ENCODE data around the gene PWWP2B. TPM values are rescaled to one million over a fixed set of nuclear protein-coding genes. Genes with fewer than 3 reads are reported as not detected.

Gene PWWP2B
- total RNA-seq, 1 experiment from 2014 or later = 12.2 TPM

GRCh38 chr10:132455986-132456847, 59.2 kb downstream of the PWWP2B start:
- Mint-ChIP-seq H3K27ac (no peak overlapping the region), H3K4me1 (peaks cover 5% of the 10 kb centered on the region), H3K9me3 (no peaks in the 10 kb centered on the region), H3K27me3 (ENCODE audit: low read depth) (peaks cover 2% of the 10 kb centered on the region; the same call in 1 of the 2 replicates), H3K36me3 (no peaks in the 10 kb centered on the region), H3K4me3 (no peak overlapping the region)
- DNase-seq (ENCODE audit: low spot score) (no peak), ATAC-seq (no peak)
- CTCF ChIA-PET = interaction anchor here (1.2 to 2.8 kb wide), 6 partner anchors 51 to 135 kb away, joined by 3 to 16 read pairs (median 3); no protein-coding TSS in a partner anchor
- POLR2A ChIA-PET = interaction anchor here (0.7 kb wide), 1 partner anchor 71 kb away, joined by 3 read pairs; no protein-coding TSS in a partner anchor
- TF ChIP-seq CBFB (CRISPR knock-in tag; IDR thresholded peaks at IDR 0.05; ENCODE audit: low read depth) (no peak), ESRRA (CRISPR knock-in tag; IDR thresholded peaks at IDR 0.05; ENCODE audit: borderline replicate concordance) (no peak), AR (CRISPR knock-in tag; IDR thresholded peaks at IDR 0.05) (no peak), CTCF (IDR thresholded peaks at IDR 0.05) (no peak)

GRCh38 chr10:132456881-132457280, 59.9 kb downstream of the PWWP2B start:
- CTCF ChIA-PET = interaction anchor here (1.2 to 1.6 kb wide), 4 partner anchors 52 to 135 kb away, joined by 3 read pairs; no protein-coding TSS in a partner anchor
- Mint-ChIP-seq H3K27ac (no peak overlapping the region), H3K27me3 (ENCODE audit: low read depth) (peaks cover 2% of the 10 kb centered on the region; the same call in 1 of the 2 replicates), H3K9me3 (no peaks in the 10 kb centered on the region), H3K4me3 (no peak overlapping the region), H3K36me3 (no peaks in the 10 kb centered on the region), H3K4me1 (no peaks in the 10 kb centered on the region; the same call in 1 of the 2 replicates)
- DNase-seq (ENCODE audit: low spot score) (no peak), ATAC-seq (no peak)
- POLR2A ChIA-PET = no interaction called here
- TF ChIP-seq ETV6 (CRISPR knock-in tag; IDR thresholded peaks at IDR 0.05) = no peak
- TF ChIP-seq CREM (CRISPR knock-in tag; IDR thresholded peaks at IDR 0.05) = no peak
- no peak for TF ChIP-seq OVOL2 (CRISPR knock-in tag; IDR thresholded peaks at IDR 0.05; ENCODE audit: borderline replicate concordance)
- no peak for TF ChIP-seq NR3C1 (CRISPR knock-in tag; conservative IDR thresholded peaks at IDR 0.05; ENCODE audit: low read depth)
- TF ChIP-seq E2F4 (CRISPR knock-in tag; IDR thresholded peaks at IDR 0.05; ENCODE audit: borderline replicate concordance, low read depth) = no peak
- no peak for TF ChIP-seq FOXP1 (CRISPR knock-in tag; IDR thresholded peaks at IDR 0.05; ENCODE audit: borderline replicate concordance)
- no peak for TF ChIP-seq ATF3 (CRISPR knock-in tag; conservative IDR thresholded peaks at IDR 0.05)
- no peak for TF ChIP-seq NR1H2 (CRISPR knock-in tag; IDR thresholded peaks at IDR 0.05)
- TF ChIP-seq CREB1 (CRISPR knock-in tag; IDR thresholded peaks at IDR 0.05) = no peak
- no peak for TF ChIP-seq EMX1 (CRISPR knock-in tag; IDR thresholded peaks at IDR 0.05)
- no peak for TF ChIP-seq E2F5 (CRISPR knock-in tag; IDR thresholded peaks at IDR 0.05)
- TF ChIP-seq ATF6 (CRISPR knock-in tag; IDR thresholded peaks at IDR 0.05) = no peak
- no peak for TF ChIP-seq PREB (CRISPR knock-in tag; IDR thresholded peaks at IDR 0.05; ENCODE audit: borderline replicate concordance)
- TF ChIP-seq FOXJ3 (CRISPR knock-in tag; IDR thresholded peaks at IDR 0.05; ENCODE audit: borderline replicate concordance) = no peak
- no peak for TF ChIP-seq RELA (CRISPR knock-in tag; IDR thresholded peaks at IDR 0.05; ENCODE audit: borderline replicate concordance)
- TF ChIP-seq NFE2L1 (CRISPR knock-in tag; IDR thresholded peaks at IDR 0.05) = no peak
- no peak for TF ChIP-seq ZNF416 (CRISPR knock-in tag; IDR thresholded peaks at IDR 0.05)

Data from WTC11 (cell line).